Activated CD4-positive, alpha-beta T cell treated with anti-CD3 and anti-CD28 coated beads, Interleukin-2, amount 50 U/mL, for 24 hours (primary cell): ENCODE results near the gene SLC35C1.

Experiments used
- DNase-seq, 2 donors: peaks; one replicate each; pipeline ENCODE4 v3.0.0-alpha.2; 2020; ENCODE audit warnings: low read depth in 1 of 2, low spot score in 1 of 2

SLC35C1 gene

GRCh38 chr11:45804761-45805304 is at the start of gene SLC35C1:
Gene SLC35C1, plus strand, starts transcription at chr11:45805149. Its CDS starts 653 bp downstream, at chr11:45805802.
- peak; percentile 89 to 94 for DNase-seq

- no peak for DNase-seq
Observed at GRCh38 chr11:45755281-45755859, 49.6 kb upstream of the SLC35C1 start.

DNA sequence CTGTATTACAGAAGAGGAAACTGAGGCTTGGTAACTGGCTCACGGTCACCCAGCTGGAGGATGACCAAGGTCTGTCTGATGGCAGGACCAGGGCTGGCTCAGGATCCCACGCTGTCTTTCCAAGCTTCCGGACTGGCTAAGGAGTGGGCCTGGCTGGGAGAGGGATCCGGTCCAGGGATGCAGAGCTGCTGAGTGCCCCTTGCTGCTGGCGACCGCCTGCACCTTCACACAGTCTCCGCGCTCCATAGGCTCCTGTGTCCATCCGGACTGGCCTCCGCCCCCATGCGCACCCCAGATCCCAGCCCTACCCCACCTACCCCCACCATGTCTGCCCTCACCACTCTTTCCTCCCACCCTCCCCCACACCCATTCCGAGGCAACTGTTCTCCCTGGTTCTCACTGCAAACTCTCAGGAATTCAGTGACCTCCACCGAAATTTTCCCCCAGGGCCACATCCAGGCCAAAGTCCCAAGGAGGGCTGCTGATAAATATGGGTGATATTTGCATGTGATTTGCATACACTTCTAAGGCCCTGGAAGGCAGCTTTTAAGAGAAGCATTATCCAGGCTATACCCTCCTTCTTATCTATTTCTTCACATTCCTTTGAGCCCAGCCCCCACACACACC is 48.5 kb upstream of the SLC35C1 start:
- no peak for DNase-seq

DNA sequence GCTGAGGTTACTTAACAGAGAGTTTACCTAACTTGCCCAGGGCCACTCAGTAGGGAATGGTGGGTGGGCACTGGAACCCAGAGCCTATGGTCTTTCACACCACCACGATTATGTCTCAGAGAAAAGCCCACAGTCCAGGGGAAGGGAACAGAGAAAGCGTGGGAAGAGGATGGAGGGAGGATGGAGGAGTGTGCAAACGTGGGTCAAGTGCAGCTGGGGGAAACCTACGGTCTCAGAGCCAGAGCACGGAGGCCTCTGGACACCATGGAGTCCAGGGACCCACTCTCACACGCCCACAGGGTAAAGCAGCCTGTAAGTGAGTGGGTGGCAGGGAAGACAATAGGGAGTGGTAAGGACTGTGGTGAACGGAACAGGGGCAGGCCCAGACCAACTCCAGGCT is 47.3 kb upstream of the SLC35C1 start:
- no peak for DNase-seq

DNA sequence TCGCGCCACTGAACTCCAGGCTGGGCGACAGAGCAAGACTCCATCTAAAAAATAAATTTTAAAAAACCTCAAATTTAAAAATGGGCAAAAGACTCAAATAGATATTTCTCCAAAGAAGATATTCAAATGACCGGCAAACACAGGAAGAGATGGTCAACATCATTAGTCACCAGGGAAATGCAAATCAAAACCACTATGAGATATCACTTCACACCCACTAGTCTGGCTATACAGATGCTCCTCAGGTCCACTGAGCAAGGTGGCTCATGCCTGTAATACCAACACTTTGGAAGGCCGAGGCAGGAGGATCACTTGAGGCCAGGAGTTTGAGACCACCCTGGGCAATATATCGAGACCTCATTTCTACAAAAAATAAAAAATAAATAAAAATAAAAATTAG is 43.3 kb upstream of the SLC35C1 start:
- DNase-seq: no peak

GRCh38 chr11:45765107-45765668 is 39.8 kb upstream of the SLC35C1 start:
- DNase-seq: no peak

- no peak for DNase-seq
Observed at GRCh38 chr11:45765836-45766235, 39.1 kb upstream of the SLC35C1 start.

DNA sequence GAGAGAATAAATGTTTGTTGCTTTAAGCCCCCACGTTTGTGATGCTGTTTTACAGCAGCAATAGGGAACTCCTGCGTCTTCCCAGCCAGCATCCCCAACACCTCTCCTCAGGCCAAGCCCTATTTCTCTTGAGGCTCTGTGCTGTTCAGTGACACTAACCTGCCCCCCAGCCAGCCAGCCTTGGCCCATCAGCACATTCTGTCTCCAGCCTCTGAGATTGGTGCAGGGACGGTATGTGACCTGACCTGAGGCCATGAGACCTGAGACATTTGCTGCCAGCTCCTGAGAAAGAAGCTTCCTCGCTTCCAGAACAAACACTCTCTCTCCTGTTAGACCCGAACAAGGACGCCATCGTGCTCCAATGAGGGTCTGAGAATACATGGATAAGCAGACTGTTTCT is 38.5 kb upstream of the SLC35C1 start:
- DNase-seq: no peak

DNA sequence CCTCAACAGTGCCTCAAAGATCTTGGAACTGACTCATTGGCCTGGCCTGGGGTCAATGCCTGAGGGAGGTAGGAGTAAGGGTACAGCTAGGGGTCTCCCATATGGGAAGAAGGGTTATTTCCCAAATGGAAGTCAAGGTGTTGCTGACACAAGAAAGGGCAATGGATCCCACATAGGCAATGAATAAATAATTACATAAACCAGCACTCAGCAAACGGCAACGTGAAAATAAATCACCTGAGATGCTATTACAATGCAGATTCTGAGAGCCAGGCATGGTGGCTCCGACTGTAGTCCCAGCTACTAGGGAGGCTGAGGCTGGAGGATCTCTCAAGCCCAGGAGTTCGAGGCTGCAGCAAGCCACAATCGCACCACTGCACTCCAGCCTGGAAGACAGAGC is 36.5 kb upstream of the SLC35C1 start:
- no peak for DNase-seq

GRCh38 chr11:45769960-45770359 is 35.0 kb upstream of the SLC35C1 start:
- DNase-seq: no peak

- peak; percentile 56 to 59 for DNase-seq
Observed at GRCh38 chr11:45771193-45771565, 33.8 kb upstream of the SLC35C1 start.

DNA sequence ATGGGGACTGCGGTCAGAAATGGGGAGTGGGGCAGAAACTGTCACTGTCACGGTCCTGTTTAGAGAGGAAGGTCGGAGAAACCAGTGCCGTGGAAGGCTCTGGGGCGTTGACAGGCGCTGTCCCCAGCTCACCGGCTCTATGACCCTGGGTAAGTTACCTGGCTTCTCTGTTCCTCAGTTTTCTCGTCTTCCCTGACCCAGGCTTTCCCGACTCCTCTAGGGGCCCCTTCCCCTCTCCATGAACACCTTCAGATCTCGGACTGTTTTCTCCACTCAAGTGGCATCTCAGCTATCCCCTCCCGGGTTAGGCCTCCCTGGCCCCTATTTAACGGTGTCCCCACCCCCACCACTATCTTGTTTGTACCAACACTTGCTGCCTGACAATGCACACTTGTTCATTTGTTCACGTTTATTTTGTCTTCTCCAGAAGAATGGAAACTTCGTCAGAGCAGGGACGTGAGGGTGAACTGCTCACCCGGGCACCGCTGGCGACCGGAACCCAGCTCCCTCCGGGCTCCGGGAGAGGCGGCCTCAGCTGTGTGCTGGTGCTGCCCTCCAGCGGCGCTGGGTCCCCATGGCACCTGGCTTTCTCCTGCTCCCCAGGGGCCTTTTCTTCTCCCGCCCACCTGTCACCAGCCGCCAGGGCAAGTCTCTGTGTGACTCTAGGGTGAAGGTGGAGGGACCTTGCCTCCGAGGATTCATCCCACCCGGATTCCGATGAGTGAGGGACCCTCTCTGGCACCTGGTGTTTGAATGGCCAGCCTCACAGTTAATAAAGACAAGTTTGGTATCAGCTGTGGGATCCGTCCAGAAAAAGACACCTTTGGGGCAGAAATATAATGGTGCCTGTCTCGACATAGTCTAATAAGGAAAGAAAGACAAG is 33.1 kb upstream of the SLC35C1 start:
- DNase-seq: peak; percentile 68 to 78

- DNase-seq: no peak
Observed at GRCh38 chr11:45772449-45772774, 32.5 kb upstream of the SLC35C1 start.

- no peak for DNase-seq
Observed at GRCh38 chr11:45772986-45773785, 31.8 kb upstream of the SLC35C1 start.

DNA sequence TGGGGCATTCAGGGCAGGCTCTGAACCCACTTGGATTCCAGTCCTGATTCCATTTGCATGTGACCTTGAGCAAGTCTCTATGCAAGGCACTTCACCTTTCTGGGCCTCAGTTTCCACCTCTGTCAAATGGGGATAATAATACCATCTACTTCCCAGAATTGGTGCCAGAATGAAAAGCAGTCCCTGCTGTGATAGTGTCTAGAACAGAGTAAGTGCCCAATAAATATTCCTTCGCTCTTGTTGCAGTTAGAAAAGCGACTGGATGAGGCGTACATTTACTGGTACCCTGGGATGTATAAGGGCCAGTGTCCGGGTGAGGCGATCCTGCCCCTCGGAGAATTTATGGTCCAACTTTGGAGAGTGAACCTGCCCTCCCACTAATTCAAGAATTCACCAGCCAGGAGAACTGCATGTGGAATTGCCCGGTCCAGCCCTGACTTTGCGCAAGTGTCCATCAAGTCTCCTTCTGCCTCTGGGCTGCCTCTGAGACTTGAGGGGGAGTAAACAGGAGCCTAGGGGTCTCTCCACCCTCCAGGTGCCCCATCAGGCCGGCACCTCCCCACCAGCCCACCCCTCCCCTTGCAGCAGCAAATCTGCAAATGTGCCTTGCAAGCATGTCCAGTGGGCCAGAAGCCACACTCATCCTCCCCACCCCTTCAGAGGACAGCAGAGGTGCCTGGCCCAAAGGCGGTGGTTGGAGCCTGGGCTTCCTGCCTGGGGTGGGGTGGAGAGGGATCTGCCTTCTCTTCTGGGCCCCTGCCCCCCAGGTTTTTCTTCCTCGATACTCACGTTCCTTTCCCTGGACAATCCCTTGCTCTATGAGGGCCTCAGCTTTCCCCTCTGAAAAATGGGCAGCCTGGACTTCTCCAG is 30.9 kb upstream of the SLC35C1 start:
- DNase-seq: no peak

DNA sequence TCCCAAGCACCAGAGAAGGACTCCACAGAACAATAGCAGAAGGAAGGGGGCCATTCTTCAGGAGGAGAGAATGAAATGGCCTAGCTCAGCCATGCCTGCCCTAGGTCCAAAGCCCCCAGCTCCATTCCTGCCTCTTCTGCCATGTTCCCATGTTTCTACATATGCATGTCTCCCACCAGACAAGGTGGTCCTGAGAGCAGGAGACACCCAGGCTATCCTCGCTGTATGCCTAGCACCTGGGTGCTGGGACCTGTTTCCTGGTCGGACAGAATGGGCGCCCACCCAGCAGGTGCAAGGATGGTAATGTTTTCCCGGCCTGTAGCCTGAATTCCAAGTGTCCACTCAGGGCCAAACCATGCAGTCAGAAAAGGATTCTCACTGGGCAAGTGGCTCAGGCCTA is 30.2 kb upstream of the SLC35C1 start:
- no peak for DNase-seq

DNA sequence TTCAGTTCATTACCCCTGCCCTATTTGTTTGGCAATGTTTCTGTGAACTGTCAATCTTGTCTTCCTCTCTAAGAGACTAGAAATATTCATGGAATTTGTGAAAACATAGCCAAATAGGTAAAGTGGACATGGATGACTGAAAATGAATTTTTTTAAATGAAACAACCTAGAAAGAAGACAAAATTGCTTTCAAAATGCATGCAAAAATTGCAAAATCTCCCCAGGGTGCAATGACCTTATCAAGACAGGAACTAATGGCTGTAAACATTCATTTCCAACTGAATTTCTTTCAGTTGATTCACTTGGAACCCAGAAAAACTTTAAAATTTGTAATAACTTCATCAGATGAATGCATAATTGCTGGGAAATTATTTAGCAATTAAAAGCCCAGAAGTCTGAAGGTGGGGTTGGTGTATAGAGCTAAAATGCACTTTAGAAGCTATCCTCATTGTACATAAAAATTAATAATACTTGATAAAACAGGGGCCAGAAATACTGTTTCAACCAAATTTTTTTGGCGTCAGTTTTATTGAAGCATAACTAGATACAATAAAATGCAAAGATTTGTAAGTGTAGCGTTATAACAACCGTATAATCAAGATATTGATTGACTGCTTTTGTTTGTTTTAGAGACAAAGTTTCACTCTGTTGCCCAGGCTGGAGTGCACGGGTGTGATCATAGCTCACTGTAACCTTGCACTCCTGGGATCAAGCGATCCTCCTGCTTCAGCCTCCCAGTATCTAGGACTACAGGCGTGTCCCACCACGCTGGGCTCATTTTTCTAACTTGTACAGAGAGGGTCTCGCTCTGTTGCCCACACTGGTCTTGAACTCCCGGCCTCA is 27.6 kb upstream of the SLC35C1 start:
- DNase-seq: no peak

- no peak for DNase-seq
Observed at GRCh38 chr11:45778341-45778740, 26.6 kb upstream of the SLC35C1 start.

DNA sequence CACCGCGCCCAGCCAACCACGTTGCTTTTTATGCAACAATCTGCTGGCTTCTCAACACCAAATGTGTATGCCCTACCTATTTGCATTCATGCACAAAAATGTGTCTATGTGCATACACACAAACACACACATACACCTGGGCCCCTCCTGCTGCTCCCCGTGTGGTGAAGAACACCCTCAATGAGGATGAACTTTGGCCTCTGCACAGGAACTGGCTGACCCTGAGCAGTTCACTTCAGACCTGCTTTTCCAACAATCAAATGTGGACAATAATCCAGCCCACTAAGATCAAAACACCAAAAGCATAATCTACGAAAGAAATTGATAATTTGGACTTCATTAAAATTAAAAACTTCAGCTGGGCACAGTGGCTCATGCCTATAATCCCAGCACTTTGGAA is 25.3 kb upstream of the SLC35C1 start:
- DNase-seq: no peak
